ENCODE data around the gene NKX2-4.

DNA sequence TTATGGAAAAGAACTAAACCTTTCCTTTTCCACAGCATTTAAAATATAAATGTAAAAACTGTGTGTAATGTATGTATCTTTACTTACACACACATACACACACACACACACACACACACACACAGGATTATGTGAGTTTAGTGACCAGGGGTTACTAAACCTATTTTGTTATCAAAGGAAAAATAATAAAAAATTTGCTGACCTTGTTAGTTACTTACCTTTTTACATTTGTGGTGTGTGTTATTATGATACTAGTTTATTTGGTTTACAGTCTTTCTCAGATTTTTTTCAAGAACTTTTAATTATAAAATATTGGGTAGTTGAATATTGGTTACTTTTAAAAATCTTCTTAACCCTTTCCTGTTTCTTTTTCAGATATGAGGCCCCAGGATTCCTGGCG, 15.7 kb downstream of the NKX2-4 start:
- TF ChIP-seq, protein P1, sequence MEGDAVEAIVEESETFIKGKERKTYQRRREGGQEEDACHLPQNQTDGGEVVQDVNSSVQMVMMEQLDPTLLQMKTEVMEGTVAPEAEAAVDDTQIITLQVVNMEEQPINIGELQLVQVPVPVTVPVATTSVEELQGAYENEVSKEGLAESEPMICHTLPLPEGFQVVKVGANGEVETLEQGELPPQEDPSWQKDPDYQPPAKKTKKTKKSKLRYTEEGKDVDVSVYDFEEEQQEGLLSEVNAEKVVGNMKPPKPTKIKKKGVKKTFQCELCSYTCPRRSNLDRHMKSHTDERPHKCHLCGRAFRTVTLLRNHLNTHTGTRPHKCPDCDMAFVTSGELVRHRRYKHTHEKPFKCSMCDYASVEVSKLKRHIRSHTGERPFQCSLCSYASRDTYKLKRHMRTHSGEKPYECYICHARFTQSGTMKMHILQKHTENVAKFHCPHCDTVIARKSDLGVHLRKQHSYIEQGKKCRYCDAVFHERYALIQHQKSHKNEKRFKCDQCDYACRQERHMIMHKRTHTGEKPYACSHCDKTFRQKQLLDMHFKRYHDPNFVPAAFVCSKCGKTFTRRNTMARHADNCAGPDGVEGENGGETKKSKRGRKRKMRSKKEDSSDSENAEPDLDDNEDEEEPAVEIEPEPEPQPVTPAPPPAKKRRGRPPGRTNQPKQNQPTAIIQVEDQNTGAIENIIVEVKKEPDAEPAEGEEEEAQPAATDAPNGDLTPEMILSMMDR (IDR thresholded peaks at IDR 0.05; ENCODE audit: low read length), result no peak
- TF ChIP-seq EZH2phosphoT487 (IDR thresholded peaks at IDR 0.05; ENCODE audit: low read length) (no peak), EZH2 (optimal IDR thresholded peaks at IDR 0.05; ENCODE audit: low read depth, low read length) (no peak)
